ENCODE measurements around the gene RRBP1. TPM values are rescaled to one million over a fixed set of nuclear protein-coding genes. Genes with fewer than 3 reads are reported as not detected.

The RRBP1 gene
- total RNA-seq, 8 experiments from 2014 or later, result 12.2 to 94.0 (median 31.2) TPM

DNA sequence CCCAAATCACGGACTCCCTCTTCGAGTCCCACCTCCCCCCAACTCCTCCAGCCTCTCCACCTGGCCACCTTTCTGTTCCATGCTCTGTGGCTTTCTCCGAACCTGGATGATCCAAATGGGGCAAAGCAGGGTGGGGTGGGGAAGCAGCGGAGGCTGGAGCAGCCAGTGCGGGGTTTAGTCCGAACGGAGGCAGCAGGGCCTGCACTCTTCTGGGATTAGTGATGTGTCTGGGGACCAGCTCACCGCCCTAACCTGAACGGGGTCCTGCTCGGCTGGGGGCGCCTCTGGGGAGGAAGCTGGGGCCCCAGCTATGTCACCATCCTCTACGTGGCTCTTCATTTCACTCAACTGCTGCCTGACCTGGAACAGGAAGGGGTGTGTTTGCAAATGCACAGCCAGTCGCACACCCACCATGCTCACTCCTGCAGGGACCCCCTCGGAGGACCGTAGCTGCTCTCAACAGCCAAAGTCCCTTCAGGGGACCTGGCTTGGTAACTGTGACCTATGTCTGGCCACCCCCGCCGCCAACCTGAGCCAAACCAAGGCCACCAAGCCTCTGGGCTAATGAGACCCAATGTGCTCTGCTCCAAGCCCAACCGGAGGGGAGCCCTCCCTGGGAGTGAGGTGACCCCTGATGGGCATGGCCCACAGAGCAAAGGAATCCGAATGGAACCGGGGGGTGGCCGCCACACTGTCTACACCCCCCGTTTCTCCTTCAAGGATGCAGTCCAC lies 65.4 kb downstream of the RRBP1 start:
- 92 to 100% (median 97%) methylated on average over 2 to 9 of the region's 22 CpGs; no CpG with 5 or more reads in 7 of the 10 experiments for WGBS, 10 experiments
- in situ Hi-C loops (cut with MboI; ENCODE audit: low pct_unique_long_range_greater_than_20kb in 2 of 9, low sequenced_read_pairs in 9 of 9, unreplicated experiment in 9 of 9), result no loop called here
- no peak for ATAC-seq (replicated peaks in 6 of 8)
- Histone ChIP-seq H3K27ac (no peak overlapping the region), H3K4me3 (no peak overlapping the region), H3K4me1 (replicated peaks in 1 of 2) (no peaks in the 10 kb centered on the region)

GRCh38 chr20:17615645-17616479 lies 66.2 kb downstream of the RRBP1 start:
- peak in 1 of 8 experiments; percentile 33 for ATAC-seq (replicated peaks in 6 of 8)
- no peak overlapping the region for H3K27ac ChIP-seq
- WGBS, 10 experiments, result 85% methylated on average over 12 of the region's 22 CpGs; no CpG with 5 or more reads in 9 of the 10 experiments
- H3K4me3 ChIP-seq, result no peak overlapping the region
- in situ Hi-C loops (cut with MboI; ENCODE audit: low pct_unique_long_range_greater_than_20kb in 2 of 9, low sequenced_read_pairs in 9 of 9, unreplicated experiment in 9 of 9), result no loop called here
- H3K4me1 ChIP-seq (replicated peaks in 1 of 2), result no peaks in the 10 kb centered on the region

GRCh38 chr20:17614812-17615644 lies 67.0 kb downstream of the RRBP1 start:
- in situ Hi-C loops (cut with MboI; ENCODE audit: low pct_unique_long_range_greater_than_20kb in 2 of 9, low sequenced_read_pairs in 9 of 9, unreplicated experiment in 9 of 9), result no loop called here

GRCh38 chr20:17614176-17614811 lies 67.7 kb downstream of the RRBP1 start:
- Histone ChIP-seq H3K4me3 (no peak overlapping the region), H3K27ac (no peak overlapping the region), H3K4me1 (replicated peaks in 1 of 2) (no peaks in the 10 kb centered on the region)
- in situ Hi-C loops (cut with MboI; ENCODE audit: low pct_unique_long_range_greater_than_20kb in 2 of 9, low sequenced_read_pairs in 9 of 9, unreplicated experiment in 9 of 9), result no loop called here
- ATAC-seq (replicated peaks in 6 of 8), result peak; percentile 3 to 78 (median 44)
- 53 to 94% (median 80%) methylated on average over 1 to 5 of the region's 20 CpGs; no CpG with 5 or more reads in 5 of the 10 experiments for WGBS, 10 experiments

More at GRCh38 chr20:17614812-17615644, 67.0 kb downstream of the RRBP1 start:
- WGBS, 10 experiments, result 20 to 100% (median 97%) methylated on average over 1 to 6 of the region's 32 CpGs; no CpG with 5 or more reads in 2 of the 10 experiments
- H3K27ac ChIP-seq, result no peak overlapping the region
- H3K4me3 ChIP-seq, result no peak overlapping the region
- ATAC-seq (replicated peaks in 6 of 8), result peak in 5 of 8 experiments; percentile 3 to 13 (median 8)
- H3K4me1 ChIP-seq (replicated peaks in 1 of 2), result no peaks in the 10 kb centered on the region

GRCh38 chr20:17613328-17614175 lies 68.5 kb downstream of the RRBP1 start:
- in situ Hi-C loops (cut with MboI; ENCODE audit: low pct_unique_long_range_greater_than_20kb in 2 of 9, low sequenced_read_pairs in 9 of 9, unreplicated experiment in 9 of 9), result no loop called here
- WGBS, 10 experiments, result 83 to 100% (median 93%) methylated on average over 1 to 11 of the region's 40 CpGs; no CpG with 5 or more reads in 5 of the 10 experiments
- H3K27ac ChIP-seq, result no peak overlapping the region
- H3K4me3 ChIP-seq, result no peak overlapping the region
- no peak for ATAC-seq (replicated peaks in 6 of 8)
- H3K4me1 ChIP-seq (replicated peaks in 1 of 2), result no peaks in the 10 kb centered on the region

GRCh38 chr20:17612992-17613327 lies 69.1 kb downstream of the RRBP1 start:
- no peak overlapping the region for H3K27ac ChIP-seq

GRCh38 chr20:17612287-17612991 lies 69.6 kb downstream of the RRBP1 start:
- ATAC-seq (replicated peaks in 6 of 8), result peak in 3 of 8 experiments; percentile 7 to 15 (median 11)
- in situ Hi-C loops (cut with MboI; ENCODE audit: low pct_unique_long_range_greater_than_20kb in 2 of 9, low sequenced_read_pairs in 9 of 9, unreplicated experiment in 9 of 9), result no loop called here
- 85 to 90% (median 88%) methylated on average over 2 to 7 of the region's 16 CpGs; no CpG with 5 or more reads in 6 of the 10 experiments for WGBS, 10 experiments

More at GRCh38 chr20:17612992-17613327, 69.1 kb downstream of the RRBP1 start:
- 100% methylated on average over 1 of the region's 7 CpGs; no CpG with 5 or more reads in 9 of the 10 experiments for WGBS, 10 experiments
- ATAC-seq (replicated peaks in 6 of 8), result no peak
- Histone ChIP-seq H3K4me3 (no peak overlapping the region), H3K4me1 (replicated peaks in 1 of 2) (no peaks in the 10 kb centered on the region)
- in situ Hi-C loops (cut with MboI; ENCODE audit: low pct_unique_long_range_greater_than_20kb in 2 of 9, low sequenced_read_pairs in 9 of 9, unreplicated experiment in 9 of 9), result no loop called here

GRCh38 chr20:17611540-17612286 lies 70.3 kb downstream of the RRBP1 start:
- WGBS, 10 experiments, result 60 to 90% (median 77%) methylated on average over 1 to 6 of the region's 26 CpGs; no CpG with 5 or more reads in 6 of the 10 experiments
- Histone ChIP-seq H3K4me1 (replicated peaks in 1 of 2) (no peaks in the 10 kb centered on the region), H3K27ac (no peak overlapping the region), H3K4me3 (no peak overlapping the region)
- ATAC-seq (replicated peaks in 6 of 8), result peak in 6 of 8 experiments; percentile 2 to 19 (median 6)
- in situ Hi-C loops (cut with MboI; ENCODE audit: low pct_unique_long_range_greater_than_20kb in 2 of 9, low sequenced_read_pairs in 9 of 9, unreplicated experiment in 9 of 9), result no loop called here

More at GRCh38 chr20:17612287-17612991, 69.6 kb downstream of the RRBP1 start:
- no peaks in the 10 kb centered on the region for H3K4me1 ChIP-seq (replicated peaks in 1 of 2)
- no peak overlapping the region for H3K27ac ChIP-seq
- H3K4me3 ChIP-seq, result no peak overlapping the region

GRCh38 chr20:17611290-17611539 lies 70.8 kb downstream of the RRBP1 start:
- Histone ChIP-seq H3K4me1 (replicated peaks in 1 of 2) (no peaks in the 10 kb centered on the region), H3K4me3 (no peak overlapping the region), H3K27ac (no peak overlapping the region)
- peak; percentile 10 to 52 (median 37) for ATAC-seq (replicated peaks in 6 of 8)
- in situ Hi-C loops (cut with MboI; ENCODE audit: low pct_unique_long_range_greater_than_20kb in 2 of 9, low sequenced_read_pairs in 9 of 9, unreplicated experiment in 9 of 9), result no loop called here
- 60 to 80% methylated on average over 1 of the region's 6 CpGs; no CpG with 5 or more reads in 8 of the 10 experiments for WGBS, 10 experiments

DNA sequence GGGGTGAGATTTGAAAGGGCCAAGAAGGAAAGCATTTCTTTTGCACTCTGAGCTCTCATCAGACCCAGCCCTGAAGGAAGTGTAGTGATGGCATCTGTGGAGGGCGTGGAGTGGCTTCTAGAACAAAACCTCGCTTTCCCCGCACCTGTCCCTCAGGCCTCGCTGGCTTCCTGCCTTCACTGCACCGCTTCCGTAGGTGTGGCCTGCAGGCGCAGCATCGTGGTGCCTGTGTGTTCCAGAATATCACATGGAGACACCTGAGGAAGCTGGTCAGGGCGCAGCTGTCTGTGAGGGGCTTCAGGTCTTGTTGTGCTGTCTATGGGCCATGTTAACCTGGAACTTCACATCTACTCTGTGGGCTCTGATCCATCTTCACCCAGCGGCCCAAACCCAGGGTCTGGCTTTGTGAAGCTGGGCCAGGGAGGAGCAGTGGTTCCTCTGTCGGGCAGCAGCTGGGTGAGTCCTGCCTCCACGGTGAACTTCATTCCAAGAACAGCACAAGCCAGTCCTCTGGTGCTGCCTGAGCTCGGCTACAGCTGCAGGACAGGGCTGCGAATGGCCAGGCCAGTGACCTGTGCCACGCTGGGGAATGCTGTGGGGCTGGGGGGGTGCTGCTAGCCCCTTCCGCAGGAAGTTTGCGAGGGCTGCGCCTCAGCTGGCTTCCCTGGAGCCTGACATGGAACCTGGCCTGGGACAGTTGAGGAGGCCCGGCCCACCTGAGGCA lies 71.3 kb downstream of the RRBP1 start:
- H3K4me1 ChIP-seq (replicated peaks in 1 of 2), result peaks cover 0 to 1% of the 10 kb centered on the region in 2 donors
- in situ Hi-C loops (cut with MboI; ENCODE audit: low pct_unique_long_range_greater_than_20kb in 2 of 9, low sequenced_read_pairs in 9 of 9, unreplicated experiment in 9 of 9), result no loop called here
- ATAC-seq (replicated peaks in 6 of 8), result peak in 7 of 8 experiments; percentile 1 to 19 (median 4)
- WGBS, 10 experiments, result 50 to 100% (median 93%) methylated on average over 1 to 8 of the region's 19 CpGs; no CpG with 5 or more reads in 4 of the 10 experiments
- no peak overlapping the region for H3K4me3 ChIP-seq
- no peak overlapping the region for H3K27ac ChIP-seq

Measured in motor neuron (in vitro differentiated cells).